HCT116 (cell line): ENCODE measurements around the gene ARRDC1. TPM values are rescaled to one million over a fixed set of nuclear protein-coding genes. Genes with fewer than 3 reads are reported as not detected.

Source experiments
- ATAC-seq: fragments of 200-7000 bp; cut with Tn5 transposase; 2 replicates; pipeline ENCODE4 v1.9.1; 2020; ENCODE audit warnings: mild to moderate bottlenecking, moderate library complexity
- BruUV-seq: library from RNA; stranded (reverse); fragments of 400-500 nt; replicated peaks from 2 replicates; lab custom pipeline; 2021; lab: Mats Ljungman, UMichigan
- CTCF ChIA-PET: fragments of 300-600 bp; sonication (Branson Sonifier 250); formaldehyde crosslinking; loops from one replicate; lab custom pipeline; 2021; ENCODE audit warnings: antibody characterized with exemption; lab: Charles Lee
- POLR2A ChIA-PET: fragments of 300-600, 350-600 bp; sonication (Branson Sonifier 250); formaldehyde crosslinking; loops from one replicate; lab custom pipeline; 2021; ENCODE audit warnings: antibody characterized with exemption; lab: Charles Lee
- RAD21 ChIA-PET, 2 experiments: fragments of 300-600 bp; sonication (Branson Sonifier 250); formaldehyde crosslinking; loops; one replicate each; lab custom pipeline; 2023; ENCODE audit warnings: low total read pairs in 2 of 2; ENCODE audit not compliant: uncharacterized antibody in 2 of 2, unreplicated experiment in 2 of 2, low non-redundant PET in 1 of 2; lab: Charles Lee
- DNase-seq: peaks from one replicate; pipeline ENCODE4 v3.0.0-alpha.2; 2010; ENCODE audit warnings: low read depth, low spot score
- H2AFZ ChIP-seq: fragments of 200-600 bp; shearing (Covaris generic), sonication (generic); 2 replicates; pipeline ENCODE4 v1.6.1; 2017; ENCODE audit warnings: low read depth, mixed run types, mixed read lengths, antibody characterized with exemption, low read length; ENCODE audit not compliant: poor library complexity, severe bottlenecking
- H3K27ac ChIP-seq: 2 replicates; pipeline ENCODE4 v1.5.1; 2012; ENCODE audit warnings: low read depth, low read length
- H3K27me3 ChIP-seq: fragments of 200-600 bp; sonication (generic); 2 replicates; pipeline ENCODE4 v1.6.1; 2016; ENCODE audit warnings: mixed run types, low read length, mixed read lengths; ENCODE audit not compliant: insufficient read depth
- H3K36me3 ChIP-seq, 2 experiments: fragments of 200-500 bp in 1 of 2; fragments of 200-600 bp in 1 of 2; sonication (Bioruptor generic) in 1 of 2; sonication (generic) in 1 of 2; 2 replicates each; pipeline versions ENCODE4 v1.5.1 to v1.6.1; 2014 to 2016; ENCODE audit warnings: low read length in 2 of 2, inconsistent platforms in 1 of 2, mixed read lengths in 1 of 2, mixed run types in 1 of 2; ENCODE audit not compliant: insufficient read depth in 2 of 2, control insufficient read depth in 1 of 2
- H3K4me1 ChIP-seq, 2 experiments: fragments of 200-600 bp in 1 of 2; sonication (generic) in 1 of 2; 2 replicates each; pipeline versions ENCODE4 v1.5.1 to v1.6.1; 2012 to 2017; ENCODE audit warnings: low read length in 2 of 2, inconsistent platforms in 1 of 2, mild to moderate bottlenecking in 1 of 2, mixed read lengths in 1 of 2, mixed run types in 1 of 2, moderate library complexity in 1 of 2; ENCODE audit not compliant: insufficient read depth in 2 of 2, control insufficient read depth in 1 of 2
- H3K4me2 ChIP-seq: fragments of 200-600 bp; sonication (generic); 2 replicates; pipeline ENCODE4 v1.6.1; 2017; ENCODE audit warnings: mixed run types, low read length, mixed read lengths
- H3K4me3 ChIP-seq, 2 experiments: fragments of 200-600 bp in 1 of 2; sonication (generic) in 1 of 2; replicated peaks in 1 of 2; 2 replicates each; pipeline ENCODE4 v1.5.1; 2011 to 2016; ENCODE audit warnings: low read length in 2 of 2, control low read depth in 1 of 2, low read depth in 1 of 2, mild to moderate bottlenecking in 1 of 2, mixed read lengths in 1 of 2, mixed run types in 1 of 2
- H3K79me2 ChIP-seq: fragments of 200-600 bp; sonication (generic); 2 replicates; pipeline ENCODE4 v1.6.1; 2017; ENCODE audit warnings: mild to moderate bottlenecking, mixed run types, low read length, moderate library complexity, mixed read lengths; ENCODE audit not compliant: insufficient read depth
- H3K9ac ChIP-seq: fragments of 200-600 bp; sonication (generic); 2 replicates; pipeline ENCODE4 v1.6.1; 2016; ENCODE audit warnings: low read length, mixed read lengths
- H3K9me2 ChIP-seq: fragments of 200-600 bp; sonication (generic), shearing (Covaris generic); 2 replicates; pipeline ENCODE4 v1.6.1; 2017; ENCODE audit warnings: mixed run types, mild to moderate bottlenecking, moderate library complexity; ENCODE audit not compliant: insufficient read depth
- H3K9me3 ChIP-seq, 2 experiments: fragments of 200-500 bp in 1 of 2; fragments of 200-600 bp in 1 of 2; sonication (Bioruptor generic) in 1 of 2; sonication (generic) in 1 of 2; 2 replicates each; pipeline ENCODE4 v1.6.1; 2014 to 2017; ENCODE audit warnings: low read length in 2 of 2, mixed read lengths in 2 of 2, inconsistent platforms in 1 of 2, low read depth in 1 of 2, mild to moderate bottlenecking in 1 of 2, mixed run types in 1 of 2, moderate library complexity in 1 of 2; ENCODE audit not compliant: control insufficient read depth in 1 of 2, insufficient read depth in 1 of 2
- H4K20me1 ChIP-seq: fragments of 200-600 bp; sonication (generic), shearing (Covaris generic); 2 replicates; pipeline ENCODE4 v1.6.1; 2017; ENCODE audit warnings: mixed run types, mild to moderate bottlenecking, moderate library complexity; ENCODE audit not compliant: insufficient read depth
- CBX3 ChIP-seq: IDR thresholded peaks from 2 replicates; pipeline ENCODE4 v1.6.1; 2012; ENCODE audit warnings: low read depth
- CEBPB ChIP-seq: IDR thresholded peaks from 2 replicates; pipeline ENCODE4 v1.6.1; 2012; ENCODE audit warnings: low read depth
- EGR1 ChIP-seq: IDR thresholded peaks from 2 replicates; pipeline ENCODE4 v1.6.1; 2012; ENCODE audit warnings: low read depth
- ELF1 ChIP-seq: IDR thresholded peaks from 2 replicates; pipeline ENCODE4 v1.6.1; 2012; ENCODE audit warnings: low read depth, borderline replicate concordance
- EZH2 ChIP-seq: fragments of 200-600 bp; sonication (generic); IDR thresholded peaks from 2 replicates; pipeline ENCODE4 v1.6.1; 2017; ENCODE audit warnings: antibody characterized with exemption, mixed run types
- EZH2phosphoT487 ChIP-seq: fragments of 200-600 bp; IDR thresholded peaks from 2 replicates; pipeline ENCODE4 v1.6.1; 2018; ENCODE audit warnings: antibody characterized with exemption, borderline replicate concordance
- FOSL1 ChIP-seq: IDR thresholded peaks from 2 replicates; pipeline ENCODE4 v1.6.1; 2012; ENCODE audit warnings: low read depth
- JUND ChIP-seq: IDR thresholded peaks from 2 replicates; pipeline ENCODE4 v1.6.1; 2012
- POLR2A ChIP-seq: IDR thresholded peaks from 2 replicates; pipeline ENCODE4 v1.7.0; 2011; ENCODE audit warnings: borderline replicate concordance; ENCODE audit not compliant: insufficient read depth, insufficient read length; ENCODE audit errors: extremely low read depth
- POLR2AphosphoS5 ChIP-seq: IDR thresholded peaks from 2 replicates; pipeline ENCODE4 v1.6.1; 2011; ENCODE audit warnings: mild to moderate bottlenecking, low read depth, low read length, moderate library complexity
- SIN3A ChIP-seq: IDR thresholded peaks from 2 replicates; pipeline ENCODE4 v1.6.1; 2012; ENCODE audit warnings: low read depth
- SP1 ChIP-seq: IDR thresholded peaks from 2 replicates; pipeline ENCODE4 v1.6.1; 2012; ENCODE audit warnings: low read depth
- SRF ChIP-seq: IDR thresholded peaks from 2 replicates; pipeline ENCODE4 v1.6.1; 2012; ENCODE audit warnings: low read depth
- YY1 ChIP-seq: IDR thresholded peaks from 2 replicates; pipeline ENCODE4 v1.6.1; 2011; ENCODE audit warnings: low read length, low read depth, moderate library complexity, mild to moderate bottlenecking; ENCODE audit not compliant: insufficient replicate concordance; ENCODE audit errors: extremely low read depth
- ZFX ChIP-seq: fragments of 450-650 bp; IDR thresholded peaks from 2 replicates; pipeline ENCODE4 v1.6.1; 2017
- ZNF274 ChIP-seq: fragments of 200-500 bp; sonication (Bioruptor generic); IDR thresholded peaks from 2 replicates; pipeline ENCODE4 v1.6.1; 2014; ENCODE audit warnings: mild to moderate bottlenecking, low read depth, low read length, inconsistent platforms
- intact Hi-C: fragments of 100-400 bp; cut with micrococcal nuclease; formaldehyde crosslinking; loops from 2 replicates; pipeline ENCODE4 v1.10.0; 2022
- total RNA-seq: library from RNA; stranded (reverse); gene quantifications from one replicate; pipeline ENCODE4 v1.2.1, GENCODE V29; 2021; ENCODE audit not compliant: unreplicated experiment
- TF ChIP-seq, protein P1 (sequence below): IDR thresholded peaks from 2 replicates; pipeline ENCODE4 v1.6.1; 2012; ENCODE audit warnings: low read depth
- TF ChIP-seq, protein P2 (sequence below): IDR thresholded peaks from 2 replicates; pipeline ENCODE4 v1.6.1; 2012
- TF ChIP-seq, protein P3 (sequence below): IDR thresholded peaks from 2 replicates; pipeline ENCODE4 v1.6.1; 2012
- TF ChIP-seq, protein P4 (sequence below): IDR thresholded peaks from 2 replicates; pipeline ENCODE4 v1.6.1; 2011; ENCODE audit warnings: mild to moderate bottlenecking, low read length, moderate library complexity; ENCODE audit not compliant: insufficient replicate concordance; ENCODE audit errors: extremely low read depth

Gene ARRDC1
- total RNA-seq, 1 experiment from 2014 or later = 82.8 TPM

DNA sequence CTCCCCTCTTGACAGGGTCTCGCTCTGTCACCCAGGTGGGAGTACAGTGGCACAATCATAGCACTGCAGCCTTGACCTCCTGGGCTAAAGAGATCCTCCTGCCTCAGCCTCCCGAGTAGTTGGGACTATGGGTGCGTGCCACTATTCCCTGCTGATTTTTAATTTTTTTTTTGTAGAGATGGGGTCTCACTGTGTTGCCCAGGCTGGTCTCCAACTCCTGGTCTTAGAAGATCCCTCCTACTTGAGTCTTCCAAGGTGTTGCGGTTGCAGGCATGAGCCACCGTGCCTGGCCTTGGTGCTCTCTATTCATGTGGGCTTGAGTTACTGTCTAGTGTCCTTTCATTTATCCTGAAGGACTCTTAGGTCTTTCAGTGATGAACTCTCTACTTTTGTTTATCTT is 37.4 kb downstream of the ARRDC1 start:
- ATAC-seq = no peak
- no peaks in the 10 kb centered on the region for H3K27me3 ChIP-seq
- H3K9ac ChIP-seq = no peak overlapping the region
- RAD21 ChIA-PET = no interaction called here
- H3K4me3 ChIP-seq = no peak overlapping the region
- H3K4me1 ChIP-seq = no peaks in the 10 kb centered on the region
- intact Hi-C loops = no loop called here
- H3K79me2 ChIP-seq = peaks cover 100% of the 10 kb centered on the region
- H3K4me2 ChIP-seq = no peak overlapping the region
- no TSS peak for BruUV-seq
- 0 out of 4 replicates have a peak, but pooled peaks cover 0 to 3% of the 10 kb centered on the region in 2 experiments for H3K36me3 ChIP-seq
- H3K27ac ChIP-seq = no peak overlapping the region
- no peak for TF ChIP-seq EZH2
- no peak for TF ChIP-seq EGR1
- no peak for TF ChIP-seq FOSL1
- no peak for TF ChIP-seq JUND
- no peak for TF ChIP-seq ZFX
- TF ChIP-seq POLR2AphosphoS5 = no peak
- TF ChIP-seq SIN3A = no peak
- TF ChIP-seq CBX3 = no peak
- no peak for TF ChIP-seq YY1
- TF ChIP-seq, protein P1, sequence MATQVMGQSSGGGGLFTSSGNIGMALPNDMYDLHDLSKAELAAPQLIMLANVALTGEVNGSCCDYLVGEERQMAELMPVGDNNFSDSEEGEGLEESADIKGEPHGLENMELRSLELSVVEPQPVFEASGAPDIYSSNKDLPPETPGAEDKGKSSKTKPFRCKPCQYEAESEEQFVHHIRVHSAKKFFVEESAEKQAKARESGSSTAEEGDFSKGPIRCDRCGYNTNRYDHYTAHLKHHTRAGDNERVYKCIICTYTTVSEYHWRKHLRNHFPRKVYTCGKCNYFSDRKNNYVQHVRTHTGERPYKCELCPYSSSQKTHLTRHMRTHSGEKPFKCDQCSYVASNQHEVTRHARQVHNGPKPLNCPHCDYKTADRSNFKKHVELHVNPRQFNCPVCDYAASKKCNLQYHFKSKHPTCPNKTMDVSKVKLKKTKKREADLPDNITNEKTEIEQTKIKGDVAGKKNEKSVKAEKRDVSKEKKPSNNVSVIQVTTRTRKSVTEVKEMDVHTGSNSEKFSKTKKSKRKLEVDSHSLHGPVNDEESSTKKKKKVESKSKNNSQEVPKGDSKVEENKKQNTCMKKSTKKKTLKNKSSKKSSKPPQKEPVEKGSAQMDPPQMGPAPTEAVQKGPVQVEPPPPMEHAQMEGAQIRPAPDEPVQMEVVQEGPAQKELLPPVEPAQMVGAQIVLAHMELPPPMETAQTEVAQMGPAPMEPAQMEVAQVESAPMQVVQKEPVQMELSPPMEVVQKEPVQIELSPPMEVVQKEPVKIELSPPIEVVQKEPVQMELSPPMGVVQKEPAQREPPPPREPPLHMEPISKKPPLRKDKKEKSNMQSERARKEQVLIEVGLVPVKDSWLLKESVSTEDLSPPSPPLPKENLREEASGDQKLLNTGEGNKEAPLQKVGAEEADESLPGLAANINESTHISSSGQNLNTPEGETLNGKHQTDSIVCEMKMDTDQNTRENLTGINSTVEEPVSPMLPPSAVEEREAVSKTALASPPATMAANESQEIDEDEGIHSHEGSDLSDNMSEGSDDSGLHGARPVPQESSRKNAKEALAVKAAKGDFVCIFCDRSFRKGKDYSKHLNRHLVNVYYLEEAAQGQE = no peak
- TF ChIP-seq, protein P2, sequence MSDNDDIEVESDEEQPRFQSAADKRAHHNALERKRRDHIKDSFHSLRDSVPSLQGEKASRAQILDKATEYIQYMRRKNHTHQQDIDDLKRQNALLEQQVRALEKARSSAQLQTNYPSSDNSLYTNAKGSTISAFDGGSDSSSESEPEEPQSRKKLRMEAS = no peak
- TF ChIP-seq ELF1 = no peak
- TF ChIP-seq, protein P3, sequence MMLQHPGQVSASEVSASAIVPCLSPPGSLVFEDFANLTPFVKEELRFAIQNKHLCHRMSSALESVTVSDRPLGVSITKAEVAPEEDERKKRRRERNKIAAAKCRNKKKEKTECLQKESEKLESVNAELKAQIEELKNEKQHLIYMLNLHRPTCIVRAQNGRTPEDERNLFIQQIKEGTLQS = no peak
- TF ChIP-seq, protein P4, sequence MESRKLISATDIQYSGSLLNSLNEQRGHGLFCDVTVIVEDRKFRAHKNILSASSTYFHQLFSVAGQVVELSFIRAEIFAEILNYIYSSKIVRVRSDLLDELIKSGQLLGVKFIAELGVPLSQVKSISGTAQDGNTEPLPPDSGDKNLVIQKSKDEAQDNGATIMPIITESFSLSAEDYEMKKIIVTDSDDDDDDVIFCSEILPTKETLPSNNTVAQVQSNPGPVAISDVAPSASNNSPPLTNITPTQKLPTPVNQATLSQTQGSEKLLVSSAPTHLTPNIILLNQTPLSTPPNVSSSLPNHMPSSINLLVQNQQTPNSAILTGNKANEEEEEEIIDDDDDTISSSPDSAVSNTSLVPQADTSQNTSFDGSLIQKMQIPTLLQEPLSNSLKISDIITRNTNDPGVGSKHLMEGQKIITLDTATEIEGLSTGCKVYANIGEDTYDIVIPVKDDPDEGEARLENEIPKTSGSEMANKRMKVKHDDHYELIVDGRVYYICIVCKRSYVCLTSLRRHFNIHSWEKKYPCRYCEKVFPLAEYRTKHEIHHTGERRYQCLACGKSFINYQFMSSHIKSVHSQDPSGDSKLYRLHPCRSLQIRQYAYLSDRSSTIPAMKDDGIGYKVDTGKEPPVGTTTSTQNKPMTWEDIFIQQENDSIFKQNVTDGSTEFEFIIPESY = no peak
- TF ChIP-seq CEBPB = no peak
- TF ChIP-seq SP1 = no peak
- no peak for TF ChIP-seq ZNF274
- TF ChIP-seq POLR2A = no peak
- no peak for TF ChIP-seq SRF
- TF ChIP-seq EZH2phosphoT487 = no peak
- no peak for DNase-seq
- POLR2A ChIA-PET = no interaction called here
- H4K20me1 ChIP-seq = peaks cover 11% of the 10 kb centered on the region; the same call in 1 of the 2 replicates
- H2AFZ ChIP-seq = no peak overlapping the region
- H3K9me3 ChIP-seq = no peaks in the 10 kb centered on the region
- CTCF ChIA-PET = interaction anchor here (0.7 kb wide), 1 partner anchor 446 kb away, joined by 5 read pairs; no protein-coding TSS in a partner anchor
- no peaks in the 10 kb centered on the region for H3K9me2 ChIP-seq
